Tibial artery (tissue), 4 donors: ENCODE data around the gene EPB41L2.

Source experiments
- DNase-seq, 2 donors: peaks; one replicate each; pipeline ENCODE4 v3.0.0-alpha.2; 2019
- H3K27ac ChIP-seq, 2 donors: fragments of 200-600 bp; sonication (generic) in 1 of 2; 1 replicate in 1 of 2; 2 replicates in 1 of 2; pipeline ENCODE4 v1.5.1; 2018 to 2019; ENCODE audit warnings: mild to moderate bottlenecking in 1 of 2
- H3K27me3 ChIP-seq, 2 donors: fragments of 200-600 bp; sonication (generic) in 1 of 2; one replicate each; pipeline versions ENCODE4 v1.5.1 to v1.6.0; 2016 to 2019
- H3K36me3 ChIP-seq, 3 donors: fragments of 200-600 bp; sonication (generic) in 2 of 3; one replicate each; pipeline ENCODE4 v1.5.1; 2016 to 2019; ENCODE audit warnings: mild to moderate bottlenecking in 2 of 3
- H3K4me1 ChIP-seq, 4 donors: fragments of 200-600 bp; sonication (generic) in 2 of 4; 1 replicate in 3 of 4; 2 replicates in 1 of 4; pipeline ENCODE4 v1.5.1; 2016 to 2019
- H3K4me3 ChIP-seq, 2 donors: fragments of 200-600 bp; sonication (generic) in 1 of 2; 1 replicate in 1 of 2; 2 replicates in 1 of 2; pipeline ENCODE4 v1.5.1; 2018 to 2019; ENCODE audit warnings: mild to moderate bottlenecking in 2 of 2
- H3K9me3 ChIP-seq, 3 donors: fragments of 200-600 bp; sonication (generic) in 1 of 3; one replicate each; pipeline ENCODE4 v1.5.1; 2016 to 2019
- intact Hi-C: fragments of 100-400 bp; cut with DNase I; formaldehyde crosslinking; loops from one replicate; pipeline ENCODE4 v1.15.0; 2023; ENCODE audit warnings: low total_unique reads
- TF ChIP-seq, protein P1 (sequence below), 2 experiments: fragments of 200-600 bp in 1 of 2; fragments of 450-650 bp in 1 of 2; IDR thresholded peaks; one replicate each; pipeline ENCODE4 v1.5.1; 2017 to 2019; ENCODE audit warnings: antibody characterized with exemption in 2 of 2, mild to moderate bottlenecking in 1 of 2, moderate library complexity in 1 of 2

Gene EPB41L2

DNA sequence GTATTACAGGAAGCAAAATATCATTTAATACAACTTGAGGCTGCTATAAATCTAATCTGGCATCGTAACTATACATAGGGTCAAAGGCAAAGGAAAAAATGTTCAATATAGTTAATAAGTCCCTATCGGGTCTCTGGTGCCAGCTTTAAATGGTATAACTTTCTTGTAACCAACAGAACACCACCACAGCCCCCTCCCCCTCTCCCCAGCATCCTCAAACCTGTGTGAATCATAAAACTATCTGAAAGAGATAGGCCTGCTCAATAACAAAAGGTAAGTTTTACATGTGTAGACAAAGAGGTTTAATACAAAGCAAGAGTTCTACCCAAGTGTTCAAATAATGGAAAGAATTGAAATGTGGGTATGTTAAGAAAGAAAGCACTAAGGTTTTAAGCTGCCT lies 223.7 kb downstream of the EPB41L2 start:
- no peaks in the 10 kb centered on the region for H3K9me3 ChIP-seq
- H3K4me1 ChIP-seq, result peaks cover 0 to 34% (median 3%) of the 10 kb centered on the region in 4 donors
- intact Hi-C loops, result no loop called here

DNA sequence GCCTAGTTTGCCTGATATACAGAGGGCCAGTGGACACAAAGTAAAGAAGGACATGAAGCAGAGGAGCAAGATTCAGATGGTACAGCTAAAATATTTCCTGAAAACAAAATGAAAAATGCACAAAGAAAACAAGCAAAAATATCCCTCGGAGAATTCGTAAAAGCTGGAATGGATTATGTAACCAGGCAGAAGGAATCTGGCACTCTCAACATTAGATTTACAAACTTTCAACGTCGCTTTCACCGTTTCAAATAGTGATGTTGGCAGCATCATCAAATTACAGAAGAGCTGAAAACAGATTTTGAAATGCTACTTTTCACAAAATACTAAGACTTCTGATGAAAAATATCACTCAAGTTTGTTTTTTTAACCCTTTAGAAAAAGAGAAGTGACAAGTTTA lies 224.1 kb downstream of the EPB41L2 start:
- Histone ChIP-seq H3K9me3 (no peaks in the 10 kb centered on the region), H3K27ac (peak overlapping the region in 1 of 2 donors; percentile 41)

More for the DNA sequence above, 223.7 kb downstream of the EPB41L2 start:
- TF ChIP-seq, protein P1, sequence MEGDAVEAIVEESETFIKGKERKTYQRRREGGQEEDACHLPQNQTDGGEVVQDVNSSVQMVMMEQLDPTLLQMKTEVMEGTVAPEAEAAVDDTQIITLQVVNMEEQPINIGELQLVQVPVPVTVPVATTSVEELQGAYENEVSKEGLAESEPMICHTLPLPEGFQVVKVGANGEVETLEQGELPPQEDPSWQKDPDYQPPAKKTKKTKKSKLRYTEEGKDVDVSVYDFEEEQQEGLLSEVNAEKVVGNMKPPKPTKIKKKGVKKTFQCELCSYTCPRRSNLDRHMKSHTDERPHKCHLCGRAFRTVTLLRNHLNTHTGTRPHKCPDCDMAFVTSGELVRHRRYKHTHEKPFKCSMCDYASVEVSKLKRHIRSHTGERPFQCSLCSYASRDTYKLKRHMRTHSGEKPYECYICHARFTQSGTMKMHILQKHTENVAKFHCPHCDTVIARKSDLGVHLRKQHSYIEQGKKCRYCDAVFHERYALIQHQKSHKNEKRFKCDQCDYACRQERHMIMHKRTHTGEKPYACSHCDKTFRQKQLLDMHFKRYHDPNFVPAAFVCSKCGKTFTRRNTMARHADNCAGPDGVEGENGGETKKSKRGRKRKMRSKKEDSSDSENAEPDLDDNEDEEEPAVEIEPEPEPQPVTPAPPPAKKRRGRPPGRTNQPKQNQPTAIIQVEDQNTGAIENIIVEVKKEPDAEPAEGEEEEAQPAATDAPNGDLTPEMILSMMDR (IDR thresholded peaks at IDR 0.05), result no peak
- H3K36me3 ChIP-seq, result no peaks in the 10 kb centered on the region
- DNase-seq, result no peak
- peak overlapping the region in 1 of 2 donors; percentile 41 for H3K27ac ChIP-seq
- no peaks in the 10 kb centered on the region for H3K27me3 ChIP-seq
- H3K4me3 ChIP-seq, result no peak overlapping the region

DNA sequence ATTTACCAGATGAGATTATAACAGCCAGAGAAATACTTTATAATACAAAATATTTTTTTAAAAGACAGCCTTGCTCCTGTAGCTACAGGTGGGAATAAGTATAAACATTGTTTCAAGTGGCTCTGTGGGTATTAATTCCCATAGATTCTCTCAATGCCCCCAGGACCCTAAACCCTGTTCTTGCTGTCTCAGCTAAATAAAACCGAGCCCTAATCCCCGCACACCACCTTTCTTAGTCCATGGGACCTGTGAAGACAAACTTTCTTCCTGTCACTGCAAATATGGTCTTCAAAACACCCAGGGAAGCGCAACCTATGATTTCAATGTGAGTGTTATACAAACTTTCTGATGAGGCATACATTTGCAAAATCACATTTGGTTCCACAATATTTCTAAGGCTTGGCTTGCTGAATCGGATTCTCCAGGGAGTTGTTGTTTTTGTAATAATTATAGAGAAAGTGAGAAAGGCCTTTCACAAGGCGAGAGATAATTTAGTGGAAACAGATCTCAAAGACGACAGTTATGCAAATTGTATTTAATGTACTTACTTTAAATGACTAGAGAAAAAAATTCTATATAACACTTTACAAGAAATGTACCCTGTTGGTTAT lies 224.7 kb downstream of the EPB41L2 start:
- H3K4me3 ChIP-seq, result no peak overlapping the region
- DNase-seq, result no peak
- no peaks in the 10 kb centered on the region for H3K36me3 ChIP-seq
- H3K27me3 ChIP-seq, result no peaks in the 10 kb centered on the region
- H3K9me3 ChIP-seq, result no peaks in the 10 kb centered on the region
- peak overlapping the region in 1 of 2 donors; percentile 41 for H3K27ac ChIP-seq
- intact Hi-C loops, result no loop called here
- H3K4me1 ChIP-seq, result peaks cover 0 to 32% (median 3%) of the 10 kb centered on the region in 4 donors
- TF ChIP-seq, protein P1 (IDR thresholded peaks at IDR 0.05), result no peak

More for the DNA sequence above, 224.1 kb downstream of the EPB41L2 start:
- Histone ChIP-seq H3K36me3 (no peaks in the 10 kb centered on the region), H3K4me1 (peaks cover 0 to 34% (median 3%) of the 10 kb centered on the region in 4 donors), H3K27me3 (no peaks in the 10 kb centered on the region), H3K4me3 (no peak overlapping the region)
- intact Hi-C loops, result no loop called here
- no peak for DNase-seq
- TF ChIP-seq, protein P1 (IDR thresholded peaks at IDR 0.05), result no peak

DNA sequence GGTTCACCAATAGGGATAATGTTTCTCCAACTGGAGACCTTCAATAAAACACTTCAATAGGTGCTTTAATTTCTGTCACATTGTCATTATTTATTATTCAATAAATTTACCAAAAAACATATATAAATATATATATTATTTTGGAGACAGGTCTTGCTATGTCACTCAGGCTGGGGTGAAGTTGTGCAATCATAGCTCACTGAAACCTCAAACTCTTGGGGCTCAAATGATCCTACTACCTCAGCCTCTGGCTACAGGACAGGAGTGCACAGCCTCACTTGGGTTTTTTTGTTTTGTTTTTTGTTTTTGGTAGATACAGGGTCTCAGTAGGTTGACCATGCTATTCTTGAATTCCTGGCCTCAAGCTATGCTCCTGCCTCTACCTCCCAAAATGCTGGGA lies 226.0 kb downstream of the EPB41L2 start:
- no peak overlapping the region for H3K4me3 ChIP-seq
- intact Hi-C loops, result no loop called here
- H3K27me3 ChIP-seq, result no peaks in the 10 kb centered on the region
- peaks cover 0 to 20% (median 3%) of the 10 kb centered on the region in 4 donors for H3K4me1 ChIP-seq
- H3K9me3 ChIP-seq, result no peaks in the 10 kb centered on the region
- H3K27ac ChIP-seq, result no peak overlapping the region
- TF ChIP-seq, protein P1 (IDR thresholded peaks at IDR 0.05), result no peak
- no peak for DNase-seq
- H3K36me3 ChIP-seq, result no peaks in the 10 kb centered on the region

DNA sequence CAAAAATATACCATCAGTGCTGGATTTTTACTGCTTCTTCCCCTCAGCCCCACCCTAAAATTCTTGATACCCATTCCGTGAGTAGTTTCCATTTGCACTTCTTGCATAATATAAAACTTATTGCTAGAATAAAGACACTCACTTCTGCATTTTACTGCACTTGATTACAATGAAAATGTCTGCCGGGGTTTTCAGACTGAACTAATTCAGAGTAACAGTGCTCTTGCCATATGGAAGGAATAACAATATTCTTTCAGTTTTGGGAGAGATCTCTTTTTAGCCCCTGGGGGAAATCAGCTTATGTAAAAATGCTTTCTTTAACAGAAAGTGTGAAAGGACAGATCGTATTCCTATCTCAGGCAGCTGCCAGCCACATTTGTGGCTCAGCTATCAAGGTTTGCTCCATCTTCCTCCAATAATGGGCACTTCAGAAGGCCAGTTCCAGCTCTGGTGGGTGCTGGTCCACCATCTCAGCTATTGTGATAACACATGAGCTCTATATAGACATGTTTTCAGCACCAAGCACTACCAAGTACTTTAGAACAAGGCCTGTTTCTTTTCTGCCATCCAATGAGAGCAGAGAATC lies 226.9 kb downstream of the EPB41L2 start:
- no peaks in the 10 kb centered on the region for H3K9me3 ChIP-seq
- no peak overlapping the region for H3K27ac ChIP-seq
- no peak for DNase-seq
- no peaks in the 10 kb centered on the region for H3K36me3 ChIP-seq
- H3K27me3 ChIP-seq, result no peaks in the 10 kb centered on the region
- H3K4me1 ChIP-seq, result peaks cover 0 to 20% (median 3%) of the 10 kb centered on the region in 4 donors
- intact Hi-C loops, result no loop called here
- H3K4me3 ChIP-seq, result no peak overlapping the region
- TF ChIP-seq, protein P1 (IDR thresholded peaks at IDR 0.05), result no peak
